Activated CD8-positive, alpha-beta T cell treated with anti-CD3 and anti-CD28 coated beads for 36 hours (primary cell): Measurements from ENCODE around the gene SLC47A2. TPM values are rescaled to one million over a fixed set of nuclear protein-coding genes. Genes with fewer than 3 reads are reported as not detected.

Source experiments
- ATAC-seq: fragments of 200-7000 bp; cut with Tn5 transposase; one replicate; pipeline ENCODE4 v1.10.0; 2021; ENCODE audit warnings: mild to moderate bottlenecking, moderate library complexity
- CTCF ChIA-PET: fragments of 350-600 bp; sonication (Branson Sonifier 250); formaldehyde crosslinking; loops from one replicate; lab custom pipeline; 2021; ENCODE audit warnings: antibody characterized with exemption; lab: Charles Lee
- POLR2A ChIA-PET: fragments of 350-600 bp; sonication (Branson Sonifier 250); formaldehyde crosslinking; loops from one replicate; lab custom pipeline; 2021; ENCODE audit warnings: antibody characterized with exemption; lab: Charles Lee
- DNase-seq: peaks from one replicate; pipeline ENCODE4 v3.0.0-alpha.2; 2020
- H3K27ac Mint-ChIP-seq: one replicate; pipeline ENCODE4 v1.8.0; 2021; ENCODE audit warnings: mild to moderate bottlenecking, mixed read lengths
- H3K27me3 Mint-ChIP-seq: one replicate; pipeline ENCODE4 v1.8.0; 2021; ENCODE audit warnings: mixed read lengths
- H3K36me3 Mint-ChIP-seq: one replicate; pipeline ENCODE4 v1.8.0; 2021; ENCODE audit warnings: low read depth, mixed read lengths
- H3K4me1 Mint-ChIP-seq: one replicate; pipeline ENCODE4 v1.8.0; 2021; ENCODE audit warnings: low read depth, mixed read lengths
- H3K4me3 Mint-ChIP-seq: one replicate; pipeline ENCODE4 v1.8.0; 2021; ENCODE audit warnings: mild to moderate bottlenecking, moderate library complexity, mixed read lengths
- H3K9me3 Mint-ChIP-seq: one replicate; pipeline ENCODE4 v1.8.0; 2021; ENCODE audit warnings: mixed read lengths
- CTCF ChIP-seq: fragments of 200-600 bp; IDR thresholded peaks from one replicate; pipeline ENCODE4 v1.8.0; 2022; ENCODE audit warnings: antibody characterized with exemption, mild to moderate bottlenecking
- intact Hi-C: fragments of 100-400 bp; cut with micrococcal nuclease; formaldehyde crosslinking; loops from one replicate; pipeline ENCODE4 v1.10.0; 2022
- total RNA-seq, 2 experiments: library from RNA; stranded (reverse); gene quantifications; one replicate each; pipeline ENCODE4 v1.2.3, GENCODE V29; 2021

Gene SLC47A2
- total RNA-seq, 2 experiments from 2014 or later: not detected

GRCh38 chr17:19629449-19629848 lies 86.9 kb downstream of the SLC47A2 start:
- POLR2A ChIA-PET: no interaction called here
- ATAC-seq (no peak), DNase-seq (no peak)
- Mint-ChIP-seq H3K36me3 (no peaks in the 10 kb centered on the region), H3K4me1 (no peaks in the 10 kb centered on the region), H3K27ac (no peak overlapping the region), H3K9me3 (no peaks in the 10 kb centered on the region), H3K27me3 (peaks cover 9% of the 10 kb centered on the region), H3K4me3 (no peak overlapping the region)
- CTCF ChIA-PET: interaction anchor here (1.4 kb wide), 1 partner anchor 15 kb away, joined by 4 read pairs; no protein-coding TSS in a partner anchor
- intact Hi-C loops: no loop called here
- no peak for TF ChIP-seq CTCF

Other genes with a start within 250 kb of the SLC47A2 start
- under 1 TPM in 1 of 2 experiments, not detected in 1; 0.11 TPM for gene SLC47A1, start 182.7 kb downstream of the SLC47A2 start, total RNA-seq
- 10 to 100 TPM; 17.6 to 20.3 TPM for gene ALDH3A2, start 67.8 kb downstream of the SLC47A2 start, total RNA-seq
- under 1 TPM; 0.38 to 0.92 TPM for gene ALDH3A1, start 31.7 kb upstream of the SLC47A2 start, total RNA-seq
- gene ULK2, start 151.4 kb upstream of the SLC47A2 start, total RNA-seq: 1 to 10 TPM; 6.3 TPM